ENCODE results near the gene CCDC184. TPM values are rescaled to one million over a fixed set of nuclear protein-coding genes. Genes with fewer than 3 reads are reported as not detected.

The CCDC184 gene
- total RNA-seq, 1 experiment from 2014 or later = 1.4 TPM

- TF ChIP-seq ARID4B (CRISPR knock-in tag; IDR thresholded peaks at IDR 0.05; ENCODE audit: borderline replicate concordance) (0 out of 2 replicates have a peak, but pooled peaks have one; percentile 89), E2F5 (CRISPR knock-in tag; IDR thresholded peaks at IDR 0.05) (peak; percentile 94), MYBL2 (CRISPR knock-in tag; IDR thresholded peaks at IDR 0.05) (0 out of 2 replicates have a peak, but pooled peaks have one; percentile 21), SMAD3 (CRISPR knock-in tag; IDR thresholded peaks at IDR 0.05; ENCODE audit: borderline replicate concordance) (no peak), CBFB (CRISPR knock-in tag; IDR thresholded peaks at IDR 0.05; ENCODE audit: low read depth) (no peak), RELA (CRISPR knock-in tag; IDR thresholded peaks at IDR 0.05; ENCODE audit: borderline replicate concordance) (peak; percentile 78; the same call in 1 of the 2 replicates)
Observed at GRCh38 chr12:48197971-48198671, 14.7 kb downstream of the CCDC184 start (continued).

GRCh38 chr12:48198672-48198971, 15.2 kb downstream of the CCDC184 start:
- H3K4me3 Mint-ChIP-seq = peak overlapping the region; percentile 78
- POLR2A ChIA-PET = interaction anchor here (1.1 to 1.8 kb wide), 3 partner anchors 14 to 293 kb away, joined by 3 to 9 read pairs (median 5); partner anchors contain the start of gene VDR
- CTCF ChIA-PET = interaction anchor here (1.1 to 4.4 kb wide), 11 partner anchors 10 to 555 kb away, joined by 4 to 25 read pairs (median 9); partner anchors contain the start of gene VDR
- 0 out of 2 replicates have a peak, but pooled peaks have one; percentile 1 for ATAC-seq
- H3K27ac Mint-ChIP-seq = peak overlapping the region; percentile 97
- 0 out of 2 replicates have a peak, but pooled peaks cover 7% of the 10 kb centered on the region for H3K4me1 Mint-ChIP-seq
- peaks cover 78% of the 10 kb centered on the region for H3K27me3 Mint-ChIP-seq (ENCODE audit: low read depth)
- peaks cover 15% of the 10 kb centered on the region for H3K9me3 Mint-ChIP-seq
- DNase-seq (ENCODE audit: low spot score) = peak; percentile 36
- no peaks in the 10 kb centered on the region for H3K36me3 Mint-ChIP-seq
- TF ChIP-seq PRRX2 (CRISPR knock-in tag; IDR thresholded peaks at IDR 0.05) = no peak
- TF ChIP-seq NFE2L1 (CRISPR knock-in tag; IDR thresholded peaks at IDR 0.05) = no peak
- no peak for TF ChIP-seq MYBL2 (CRISPR knock-in tag; IDR thresholded peaks at IDR 0.05)
- TF ChIP-seq ZNF423 (CRISPR knock-in tag; IDR thresholded peaks at IDR 0.05) = no peak
- TF ChIP-seq ZNF532 (CRISPR knock-in tag; IDR thresholded peaks at IDR 0.05; ENCODE audit: borderline replicate concordance) = no peak
- TF ChIP-seq E2F5 (CRISPR knock-in tag; IDR thresholded peaks at IDR 0.05) = no peak
- no peak for TF ChIP-seq ZNF232 (CRISPR knock-in tag; IDR thresholded peaks at IDR 0.05)
- TF ChIP-seq GTF2I (CRISPR knock-in tag; conservative IDR thresholded peaks at IDR 0.05) = no peak
- TF ChIP-seq ZNF396 (CRISPR knock-in tag; IDR thresholded peaks at IDR 0.05; ENCODE audit: borderline replicate concordance) = no peak
- no peak for TF ChIP-seq IRF1 (CRISPR knock-in tag; IDR thresholded peaks at IDR 0.05)
- TF ChIP-seq GABPB1 (CRISPR knock-in tag; IDR thresholded peaks at IDR 0.05) = no peak
- TF ChIP-seq E2F4 (CRISPR knock-in tag; IDR thresholded peaks at IDR 0.05; ENCODE audit: borderline replicate concordance, low read depth) = no peak
- no peak for TF ChIP-seq ZBTB21 (CRISPR knock-in tag; IDR thresholded peaks at IDR 0.05; ENCODE audit: borderline replicate concordance)
- no peak for TF ChIP-seq FOXJ3 (CRISPR knock-in tag; IDR thresholded peaks at IDR 0.05; ENCODE audit: borderline replicate concordance)
- no peak for TF ChIP-seq ZNF671 (CRISPR knock-in tag; IDR thresholded peaks at IDR 0.05)
- TF ChIP-seq KAT7 (CRISPR knock-in tag; IDR thresholded peaks at IDR 0.05; ENCODE audit: borderline replicate concordance) = no peak
- TF ChIP-seq EMX1 (CRISPR knock-in tag; IDR thresholded peaks at IDR 0.05) = no peak
- TF ChIP-seq USF2 (CRISPR knock-in tag; IDR thresholded peaks at IDR 0.05) = no peak

Data from WTC11 (cell line).